ENCODE results near the gene PALLD.

- no peak for TF ChIP-seq CTCF (IDR thresholded peaks at IDR 0.05)
- no peak for TF ChIP-seq POLR2A (IDR thresholded peaks at IDR 0.05)
These were observed 315.2 kb downstream of the PALLD start for GRCh38 chr4:168811786-168812651.
